ENCODE data around the gene AMDHD2.

The AMDHD2 gene

GRCh38 chr16:2473999-2474876 is 45.9 kb upstream of the AMDHD2 start (continued):
- TF ChIP-seq, protein P1, sequence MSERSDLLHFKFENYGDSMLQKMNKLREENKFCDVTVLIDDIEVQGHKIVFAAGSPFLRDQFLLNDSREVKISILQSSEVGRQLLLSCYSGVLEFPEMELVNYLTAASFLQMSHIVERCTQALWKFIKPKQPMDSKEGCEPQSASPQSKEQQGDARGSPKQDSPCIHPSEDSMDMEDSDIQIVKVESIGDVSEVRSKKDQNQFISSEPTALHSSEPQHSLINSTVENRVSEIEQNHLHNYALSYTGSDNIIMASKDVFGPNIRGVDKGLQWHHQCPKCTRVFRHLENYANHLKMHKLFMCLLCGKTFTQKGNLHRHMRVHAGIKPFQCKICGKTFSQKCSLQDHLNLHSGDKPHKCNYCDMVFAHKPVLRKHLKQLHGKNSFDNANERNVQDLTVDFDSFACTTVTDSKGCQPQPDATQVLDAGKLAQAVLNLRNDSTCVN (tag by site-specific recombination; optimal IDR thresholded peaks at IDR 0.05): peak; percentile 68
- no peak for TF ChIP-seq ZNF514 (tag by site-specific recombination; IDR thresholded peaks at IDR 0.05)
- TF ChIP-seq ZIC2 (tag by site-specific recombination; IDR thresholded peaks at IDR 0.05): peak; percentile 94
- no peak for TF ChIP-seq ZNF561 (tag by site-specific recombination; IDR thresholded peaks at IDR 0.05; ENCODE audit: borderline replicate concordance)
- TF ChIP-seq ZNF76 (tag by site-specific recombination; IDR thresholded peaks at IDR 0.05; ENCODE audit: borderline replicate concordance, low read depth): peak; percentile 58
- TF ChIP-seq PRDM10 (tag by site-specific recombination; IDR thresholded peaks at IDR 0.05): no peak
- TF ChIP-seq ZNF341 (tag by site-specific recombination; IDR thresholded peaks at IDR 0.05; ENCODE audit: low read depth): peak; percentile 10; the same call in 1 of the 2 replicates
- TF ChIP-seq ZNF660 (tag by site-specific recombination; IDR thresholded peaks at IDR 0.05): 0 out of 2 replicates have a peak, but pooled peaks have one; percentile 22
- 0 out of 2 replicates have a peak, but pooled peaks have one; percentile 30 for TF ChIP-seq ZNF146 (tag by site-specific recombination; IDR thresholded peaks at IDR 0.05)
- peak; percentile 53; the same call in 1 of the 2 replicates for TF ChIP-seq ZBTB20 (tag by site-specific recombination; IDR thresholded peaks at IDR 0.05)
- peak; percentile 57 for TF ChIP-seq KLF1 (tag by site-specific recombination; IDR thresholded peaks at IDR 0.05)
- TF ChIP-seq GLIS1 (tag by site-specific recombination; IDR thresholded peaks at IDR 0.05): peak; percentile 97
- TF ChIP-seq, protein P2, sequence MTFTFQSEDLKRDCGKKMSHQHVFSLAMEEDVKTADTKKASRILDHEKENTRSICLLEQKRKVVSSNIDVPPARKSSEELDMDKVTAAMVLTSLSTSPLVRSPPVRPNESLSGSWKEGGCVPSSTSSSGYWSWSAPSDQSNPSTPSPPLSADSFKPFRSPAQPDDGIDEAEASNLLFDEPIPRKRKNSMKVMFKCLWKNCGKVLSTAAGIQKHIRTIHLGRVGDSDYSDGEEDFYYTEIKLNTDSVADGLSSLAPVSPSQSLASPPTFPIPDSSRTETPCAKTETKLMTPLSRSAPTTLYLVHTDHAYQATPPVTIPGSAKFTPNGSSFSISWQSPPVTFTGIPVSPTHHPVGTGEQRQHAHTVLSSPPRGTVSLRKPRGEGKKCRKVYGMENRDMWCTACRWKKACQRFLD (tag by site-specific recombination; IDR thresholded peaks at IDR 0.05): no peak
- peak; percentile 97 for TF ChIP-seq ZNF335 (tag by site-specific recombination; conservative IDR thresholded peaks at IDR 0.05)
- no peak for TF ChIP-seq ZNF394 (tag by site-specific recombination; IDR thresholded peaks at IDR 0.05; ENCODE audit: borderline replicate concordance)
- peak; percentile 48; the same call in 1 of the 2 replicates for TF ChIP-seq ZBTB17 (tag by site-specific recombination; IDR thresholded peaks at IDR 0.05)
- TF ChIP-seq ZSCAN16 (tag by site-specific recombination; IDR thresholded peaks at IDR 0.05): peak; percentile 26; the same call in 1 of the 2 replicates
- peak; percentile 79 for TF ChIP-seq ZEB2 (tag by site-specific recombination; IDR thresholded peaks at IDR 0.05)
- TF ChIP-seq, protein P3, sequence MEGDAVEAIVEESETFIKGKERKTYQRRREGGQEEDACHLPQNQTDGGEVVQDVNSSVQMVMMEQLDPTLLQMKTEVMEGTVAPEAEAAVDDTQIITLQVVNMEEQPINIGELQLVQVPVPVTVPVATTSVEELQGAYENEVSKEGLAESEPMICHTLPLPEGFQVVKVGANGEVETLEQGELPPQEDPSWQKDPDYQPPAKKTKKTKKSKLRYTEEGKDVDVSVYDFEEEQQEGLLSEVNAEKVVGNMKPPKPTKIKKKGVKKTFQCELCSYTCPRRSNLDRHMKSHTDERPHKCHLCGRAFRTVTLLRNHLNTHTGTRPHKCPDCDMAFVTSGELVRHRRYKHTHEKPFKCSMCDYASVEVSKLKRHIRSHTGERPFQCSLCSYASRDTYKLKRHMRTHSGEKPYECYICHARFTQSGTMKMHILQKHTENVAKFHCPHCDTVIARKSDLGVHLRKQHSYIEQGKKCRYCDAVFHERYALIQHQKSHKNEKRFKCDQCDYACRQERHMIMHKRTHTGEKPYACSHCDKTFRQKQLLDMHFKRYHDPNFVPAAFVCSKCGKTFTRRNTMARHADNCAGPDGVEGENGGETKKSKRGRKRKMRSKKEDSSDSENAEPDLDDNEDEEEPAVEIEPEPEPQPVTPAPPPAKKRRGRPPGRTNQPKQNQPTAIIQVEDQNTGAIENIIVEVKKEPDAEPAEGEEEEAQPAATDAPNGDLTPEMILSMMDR (tag by site-specific recombination; IDR thresholded peaks at IDR 0.05): peak; percentile 58
- no peak for TF ChIP-seq ZNF354C (tag by site-specific recombination; IDR thresholded peaks at IDR 0.05; ENCODE audit: borderline replicate concordance, low read depth)
- TF ChIP-seq ZNF302 (tag by site-specific recombination; IDR thresholded peaks at IDR 0.05; ENCODE audit: low read depth): no peak
- 0 out of 2 replicates have a peak, but pooled peaks have one; percentile 8 for TF ChIP-seq ZNF585B (tag by site-specific recombination; IDR thresholded peaks at IDR 0.05)
- TF ChIP-seq BCL11A (tag by site-specific recombination; IDR thresholded peaks at IDR 0.05; ENCODE audit: low read depth): no peak
- TF ChIP-seq KLF16 (tag by site-specific recombination; IDR thresholded peaks at IDR 0.05): peak; percentile 22; the same call in 1 of the 2 replicates
- peak; percentile 82 for TF ChIP-seq ZNF600 (tag by site-specific recombination; IDR thresholded peaks at IDR 0.05)
- 0 out of 2 replicates have a peak, but pooled peaks have one; percentile 86 for TF ChIP-seq ZXDB (tag by site-specific recombination; IDR thresholded peaks at IDR 0.05)
- peak; percentile 92 for TF ChIP-seq GLIS2 (tag by site-specific recombination; IDR thresholded peaks at IDR 0.05)
- TF ChIP-seq ELK4 (IDR thresholded peaks at IDR 0.05; ENCODE audit: borderline replicate concordance, low read depth, low read length): no peak
- TF ChIP-seq ZNF664 (tag by site-specific recombination; IDR thresholded peaks at IDR 0.05): no peak
- TF ChIP-seq ZNF37A (tag by site-specific recombination; IDR thresholded peaks at IDR 0.05): no peak
- TF ChIP-seq SCRT2 (tag by site-specific recombination; IDR thresholded peaks at IDR 0.05): no peak
